Keratinocyte (primary cell): Measurements from ENCODE around the gene AGPS. TPM values are rescaled to one million over a fixed set of nuclear protein-coding genes. Genes with fewer than 3 reads are reported as not detected.

Experiments used
- DNase-seq: peaks from one replicate; pipeline ENCODE4 v3.0.0-alpha.2; 2011; ENCODE audit warnings: low read depth, missing footprints, low spot score
- FAIRE-seq: peaks from 2 replicates; lab custom pipeline; 2011; peaks lifted over from hg19 to GRCh38; lab: Jason Lieb, UNC
- H2AFZ ChIP-seq: 2 replicates; pipeline ENCODE4 v1.6.0; 2012; ENCODE audit warnings: low read length, control low read depth, inconsistent platforms; ENCODE audit not compliant: control insufficient read depth
- H3K27ac ChIP-seq: 2 replicates; pipeline ENCODE4 v1.5.1; 2011; ENCODE audit warnings: low read length; ENCODE audit not compliant: control insufficient read depth, insufficient read depth
- H3K27me3 ChIP-seq: 3 replicates; pipeline ENCODE4 v1.6.0; 2011; ENCODE audit warnings: low read length; ENCODE audit not compliant: control insufficient read depth, insufficient read depth; ENCODE audit errors: extremely low read depth
- H3K36me3 ChIP-seq, 2 experiments: 2 replicates in 1 of 2; 3 replicates in 1 of 2; pipeline ENCODE4 v1.5.1; 2011; ENCODE audit warnings: low read length in 2 of 2, mild to moderate bottlenecking in 1 of 2; ENCODE audit not compliant: control insufficient read depth in 2 of 2, insufficient read depth in 2 of 2; ENCODE audit errors: extremely low read depth in 1 of 2
- H3K4me1 ChIP-seq: 3 replicates; pipeline ENCODE4 v1.5.1; 2011; ENCODE audit warnings: low read length; ENCODE audit not compliant: control insufficient read depth, insufficient read depth; ENCODE audit errors: extremely low read depth
- H3K4me2 ChIP-seq: 3 replicates; pipeline ENCODE4 v1.6.0; 2011; ENCODE audit warnings: low read depth, low read length; ENCODE audit not compliant: control insufficient read depth, insufficient read depth; ENCODE audit errors: extremely low read depth
- H3K4me3 ChIP-seq, 3 experiments: fragments of 200-600 bp in 1 of 3; sonication (generic) in 1 of 3; 2 replicates in 2 of 3; 3 replicates in 1 of 3; pipeline ENCODE4 v1.5.1; 2011 to 2016; ENCODE audit warnings: low read length in 3 of 3, mild to moderate bottlenecking in 3 of 3, control low read depth in 2 of 3, inconsistent platforms in 1 of 3, low read depth in 1 of 3, mixed read lengths in 1 of 3, mixed run types in 1 of 3, moderate library complexity in 1 of 3; ENCODE audit not compliant: control insufficient read depth in 2 of 3, insufficient read depth in 2 of 3; ENCODE audit errors: extremely low read depth in 1 of 3
- H3K79me2 ChIP-seq: 2 replicates; pipeline ENCODE4 v1.6.0; 2012; ENCODE audit warnings: low read length; ENCODE audit not compliant: control insufficient read depth, insufficient read depth
- H3K9ac ChIP-seq: 3 replicates; pipeline ENCODE4 v1.6.0; 2011; ENCODE audit warnings: low read length; ENCODE audit not compliant: control insufficient read depth, insufficient read depth; ENCODE audit errors: extremely low read depth
- H3K9me1 ChIP-seq: 3 replicates; pipeline ENCODE4 v1.6.0; 2011; ENCODE audit warnings: low read length; ENCODE audit not compliant: control insufficient read depth, insufficient read depth; ENCODE audit errors: extremely low read depth
- H3K9me3 ChIP-seq: 2 replicates; pipeline ENCODE4 v1.5.1; 2012; ENCODE audit warnings: low read depth, low read length; ENCODE audit not compliant: control insufficient read depth
- H4K20me1 ChIP-seq: 3 replicates; pipeline ENCODE4 v1.6.0; 2011; ENCODE audit warnings: low read length; ENCODE audit not compliant: control insufficient read depth, insufficient read depth; ENCODE audit errors: extremely low read depth
- EZH2 ChIP-seq: IDR thresholded peaks from one replicate; pipeline ENCODE4 v1.6.1; 2012; ENCODE audit warnings: inconsistent platforms, mild to moderate bottlenecking, low read length, moderate library complexity
- dilution Hi-C: fragments of 300-500 bp; cut with MboI; formaldehyde crosslinking; loops from one replicate; pipeline ENCODE4 v1.7.0; 2020; ENCODE audit warnings: low sequenced_read_pairs; ENCODE audit not compliant: extremely low pct_ligation_motif_present
- polyA plus RNA-seq, 5 experiments: library from polyadenylated mRNA; depleted of rRNA in 3 of 5; stranded (reverse) in 3 of 5; stranded (forward) in 1 of 5; unstranded in 1 of 5; fragments of >200 nt; gene quantifications; 1 replicate in 1 of 5; 2 replicates in 3 of 5; 3 replicates in 1 of 5; pipeline versions ENCODE4 v1.2.1 to v1.2.3, GENCODE V29; 2011 to 2012; ENCODE audit warnings: missing spikeins in 2 of 5, low read depth in 1 of 5, low replicate concordance in 1 of 5
- TF ChIP-seq, protein P1 (sequence below), 3 experiments: IDR thresholded peaks in 1 of 3; conservative IDR thresholded peaks in 1 of 3; optimal IDR thresholded peaks in 1 of 3; 2 replicates in 2 of 3; 3 replicates in 1 of 3; pipeline versions ENCODE3 to v1.5.1; 2011; ENCODE audit warnings: low read length in 3 of 3, mild to moderate bottlenecking in 3 of 3, moderate library complexity in 2 of 3, control low read depth in 1 of 3, inconsistent platforms in 1 of 3; ENCODE audit not compliant: insufficient read depth in 2 of 3; ENCODE audit errors: extremely low read depth in 1 of 3

AGPS gene
- polyA plus RNA-seq, 1 donor (not counting 4 experiments of a cell fraction or from before 2014, with no cell fraction given): 28.0 TPM

DNA sequence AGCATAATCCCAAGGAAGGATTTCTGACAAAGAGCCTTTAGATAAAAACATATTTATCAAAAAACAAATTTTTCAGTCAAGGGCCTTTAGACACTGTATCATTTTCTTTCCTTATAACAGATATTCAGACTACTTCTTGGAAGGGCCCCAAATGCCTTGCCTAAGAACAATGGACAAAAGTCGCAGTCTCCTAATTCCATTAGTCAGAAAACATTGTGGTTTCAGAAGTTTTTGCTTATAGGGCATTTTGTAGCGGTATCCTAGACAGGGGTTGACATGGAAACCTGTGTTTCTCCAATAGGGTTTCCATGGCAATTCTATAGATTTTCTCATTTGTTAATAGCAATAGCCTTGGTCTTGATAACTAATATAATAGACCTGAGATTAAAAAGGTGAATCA is 36.7 kb upstream of the AGPS start:
- no peaks in the 10 kb centered on the region for H4K20me1 ChIP-seq
- dilution Hi-C loops: no loop called here
- H3K79me2 ChIP-seq: no peaks in the 10 kb centered on the region
- no peak for TF ChIP-seq EZH2
- TF ChIP-seq, protein P1, sequence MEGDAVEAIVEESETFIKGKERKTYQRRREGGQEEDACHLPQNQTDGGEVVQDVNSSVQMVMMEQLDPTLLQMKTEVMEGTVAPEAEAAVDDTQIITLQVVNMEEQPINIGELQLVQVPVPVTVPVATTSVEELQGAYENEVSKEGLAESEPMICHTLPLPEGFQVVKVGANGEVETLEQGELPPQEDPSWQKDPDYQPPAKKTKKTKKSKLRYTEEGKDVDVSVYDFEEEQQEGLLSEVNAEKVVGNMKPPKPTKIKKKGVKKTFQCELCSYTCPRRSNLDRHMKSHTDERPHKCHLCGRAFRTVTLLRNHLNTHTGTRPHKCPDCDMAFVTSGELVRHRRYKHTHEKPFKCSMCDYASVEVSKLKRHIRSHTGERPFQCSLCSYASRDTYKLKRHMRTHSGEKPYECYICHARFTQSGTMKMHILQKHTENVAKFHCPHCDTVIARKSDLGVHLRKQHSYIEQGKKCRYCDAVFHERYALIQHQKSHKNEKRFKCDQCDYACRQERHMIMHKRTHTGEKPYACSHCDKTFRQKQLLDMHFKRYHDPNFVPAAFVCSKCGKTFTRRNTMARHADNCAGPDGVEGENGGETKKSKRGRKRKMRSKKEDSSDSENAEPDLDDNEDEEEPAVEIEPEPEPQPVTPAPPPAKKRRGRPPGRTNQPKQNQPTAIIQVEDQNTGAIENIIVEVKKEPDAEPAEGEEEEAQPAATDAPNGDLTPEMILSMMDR (optimal IDR thresholded peaks at IDR 0.05 in 1 of 3, IDR thresholded peaks at IDR 0.05 in 1 of 3, conservative IDR thresholded peaks at IDR 0.05 in 1 of 3; ENCODE audit: extremely low read depth in 1 of 3, insufficient read depth in 2 of 3, low read length in 3 of 3): no peak
- H3K9me3 ChIP-seq: no peaks in the 10 kb centered on the region
- H3K36me3 ChIP-seq: no peaks in the 10 kb centered on the region
- FAIRE-seq: no peak
- H3K4me1 ChIP-seq: peaks cover 11% of the 10 kb centered on the region
- DNase-seq: no peak
- no peak overlapping the region for H3K4me3 ChIP-seq
- no peaks in the 10 kb centered on the region for H3K27me3 ChIP-seq
- no peak overlapping the region for H3K4me2 ChIP-seq
- no peak overlapping the region for H2AFZ ChIP-seq
- H3K27ac ChIP-seq: no peak overlapping the region
- no peak overlapping the region for H3K9ac ChIP-seq
- no peaks in the 10 kb centered on the region for H3K9me1 ChIP-seq

DNA sequence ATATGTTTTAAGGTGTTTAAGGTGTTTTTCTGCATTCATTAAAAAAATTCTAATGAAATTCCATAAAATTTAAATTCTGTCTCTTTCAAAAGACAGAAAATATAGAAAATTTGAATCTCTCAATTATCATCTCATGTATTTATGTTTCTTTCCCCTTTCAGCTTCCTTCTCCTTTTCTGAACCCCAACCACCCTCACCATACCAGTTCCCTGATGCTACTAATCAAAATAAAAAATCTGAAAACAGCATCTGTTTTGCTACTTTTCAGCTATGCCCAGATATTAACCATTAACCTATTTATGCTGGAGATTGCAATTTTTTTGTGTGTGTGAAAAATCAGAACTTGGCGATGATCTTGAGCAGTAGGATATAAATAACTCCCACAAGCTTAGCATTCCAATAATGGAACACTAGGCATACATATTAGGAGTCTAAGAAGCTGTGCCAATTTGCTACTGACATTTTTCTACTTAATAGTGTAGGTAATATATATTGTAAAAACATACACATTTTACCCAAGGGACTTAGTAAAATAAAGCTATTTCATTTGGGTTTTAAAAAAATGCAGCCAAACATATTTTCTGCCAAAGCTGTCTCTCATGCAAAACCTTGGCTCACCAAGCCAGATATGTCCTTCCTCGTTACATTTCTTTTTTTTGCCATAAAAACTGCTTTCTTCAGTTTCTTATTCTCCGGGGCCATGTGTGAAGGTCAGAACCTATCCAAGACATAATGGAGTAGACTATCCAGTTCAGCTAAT is 32.6 kb upstream of the AGPS start:
- H3K4me1 ChIP-seq: no peaks in the 10 kb centered on the region
- H3K4me2 ChIP-seq: no peak overlapping the region
- H3K9me3 ChIP-seq: no peaks in the 10 kb centered on the region
- no peaks in the 10 kb centered on the region for H3K27me3 ChIP-seq
- DNase-seq (no peak), FAIRE-seq (no peak)
- H4K20me1 ChIP-seq: no peaks in the 10 kb centered on the region
- no peak overlapping the region for H3K27ac ChIP-seq
- H2AFZ ChIP-seq: no peak overlapping the region
- no peak overlapping the region for H3K9ac ChIP-seq
- no peak overlapping the region for H3K4me3 ChIP-seq
- no peaks in the 10 kb centered on the region for H3K36me3 ChIP-seq
- no peaks in the 10 kb centered on the region for H3K79me2 ChIP-seq
- H3K9me1 ChIP-seq: no peaks in the 10 kb centered on the region
- dilution Hi-C loops: no loop called here
- TF ChIP-seq, protein P1 (optimal IDR thresholded peaks at IDR 0.05 in 1 of 3, IDR thresholded peaks at IDR 0.05 in 1 of 3, conservative IDR thresholded peaks at IDR 0.05 in 1 of 3; ENCODE audit: extremely low read depth in 1 of 3, insufficient read depth in 2 of 3, low read length in 3 of 3): no peak
- TF ChIP-seq EZH2: no peak
